WERI-Rb-1 (cell line): ENCODE results near the gene DLGAP4.
"Not testable (repeated sequence)": the region's sequence is repeated elsewhere in the genome, so short reads cannot be mapped to it uniquely, and the experiment has no call there.

Experiments
- DNase-seq: peaks from one replicate; pipeline ENCODE4 v3.0.0-alpha.2; 2020
- H3K27ac ChIP-seq: fragments of 250-450 bp; sonication (Bioruptor Pico); 2 replicates; pipeline ENCODE4 v1.5.1; 2020; ENCODE audit warnings: mild to moderate bottlenecking, moderate library complexity
- H3K27me3 ChIP-seq: fragments of 250-450 bp; sonication (Bioruptor Pico); 2 replicates; pipeline ENCODE4 v1.5.1; 2021; ENCODE audit warnings: mild to moderate bottlenecking, low read depth, moderate library complexity; ENCODE audit not compliant: insufficient read depth, severe bottlenecking
- H3K36me3 ChIP-seq: fragments of 250-450 bp; sonication (Bioruptor Pico); 2 replicates; pipeline ENCODE4 v1.5.1; 2020; ENCODE audit warnings: mild to moderate bottlenecking, moderate library complexity
- H3K4me3 ChIP-seq: 2 replicates; pipeline ENCODE4 v1.5.1; 2011; ENCODE audit warnings: low read depth, mild to moderate bottlenecking, control low read depth, low read length
- H3K9me3 ChIP-seq: fragments of 250-450 bp; sonication (Bioruptor Pico); 2 replicates; pipeline ENCODE4 v1.5.1; 2021; ENCODE audit warnings: mild to moderate bottlenecking, moderate library complexity; ENCODE audit not compliant: severe bottlenecking
- TF ChIP-seq, protein P1 (sequence below): IDR thresholded peaks from 2 replicates; pipeline ENCODE4 v1.5.1; 2011; ENCODE audit warnings: low read depth, mild to moderate bottlenecking, control low read depth, inconsistent platforms, low read length

DLGAP4 gene

DNA sequence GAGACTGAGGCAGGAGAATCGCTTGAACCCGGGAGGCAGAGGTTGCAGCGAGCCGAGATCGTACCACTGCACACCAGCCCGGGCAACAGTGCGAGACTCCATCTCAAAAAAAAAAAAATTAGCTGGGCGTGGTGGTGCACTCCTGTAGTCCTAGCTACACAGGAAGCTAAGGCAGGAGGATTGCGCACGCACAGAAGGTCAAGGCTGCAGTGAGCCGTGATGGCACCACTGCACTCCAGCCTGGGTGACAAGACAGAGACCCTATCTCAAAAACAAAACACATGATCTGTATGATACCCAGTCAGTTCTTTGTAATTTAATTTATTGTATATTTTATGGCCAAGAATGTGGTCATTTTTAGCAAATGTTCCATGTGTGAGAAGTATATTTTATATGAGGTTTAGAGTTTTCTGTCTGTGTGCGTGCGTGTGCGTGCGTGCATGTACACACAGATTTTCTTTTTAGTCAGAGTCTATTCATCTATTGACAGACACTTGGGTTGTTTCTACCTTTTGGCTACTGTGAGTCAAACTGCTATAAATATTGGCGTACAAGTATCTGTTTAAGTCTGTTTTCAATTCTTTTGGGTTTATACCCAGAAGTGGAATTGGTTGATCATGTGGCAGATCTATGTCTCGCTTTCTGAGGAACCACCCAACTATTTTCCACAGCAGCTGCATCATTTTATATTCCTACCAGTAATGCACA lies 213.0 kb downstream of the DLGAP4 start:
- H3K4me3 ChIP-seq, result no peak overlapping the region
- TF ChIP-seq, protein P1, sequence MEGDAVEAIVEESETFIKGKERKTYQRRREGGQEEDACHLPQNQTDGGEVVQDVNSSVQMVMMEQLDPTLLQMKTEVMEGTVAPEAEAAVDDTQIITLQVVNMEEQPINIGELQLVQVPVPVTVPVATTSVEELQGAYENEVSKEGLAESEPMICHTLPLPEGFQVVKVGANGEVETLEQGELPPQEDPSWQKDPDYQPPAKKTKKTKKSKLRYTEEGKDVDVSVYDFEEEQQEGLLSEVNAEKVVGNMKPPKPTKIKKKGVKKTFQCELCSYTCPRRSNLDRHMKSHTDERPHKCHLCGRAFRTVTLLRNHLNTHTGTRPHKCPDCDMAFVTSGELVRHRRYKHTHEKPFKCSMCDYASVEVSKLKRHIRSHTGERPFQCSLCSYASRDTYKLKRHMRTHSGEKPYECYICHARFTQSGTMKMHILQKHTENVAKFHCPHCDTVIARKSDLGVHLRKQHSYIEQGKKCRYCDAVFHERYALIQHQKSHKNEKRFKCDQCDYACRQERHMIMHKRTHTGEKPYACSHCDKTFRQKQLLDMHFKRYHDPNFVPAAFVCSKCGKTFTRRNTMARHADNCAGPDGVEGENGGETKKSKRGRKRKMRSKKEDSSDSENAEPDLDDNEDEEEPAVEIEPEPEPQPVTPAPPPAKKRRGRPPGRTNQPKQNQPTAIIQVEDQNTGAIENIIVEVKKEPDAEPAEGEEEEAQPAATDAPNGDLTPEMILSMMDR, result no peak
- no peak overlapping the region for H3K27ac ChIP-seq
- H3K9me3 ChIP-seq, result no peaks in the 10 kb centered on the region
- no peaks in the 10 kb centered on the region for H3K27me3 ChIP-seq
- no peak for DNase-seq
- H3K36me3 ChIP-seq, result peaks cover 13% of the 10 kb centered on the region

GRCh38 chr20:36519944-36520343 lies 213.8 kb downstream of the DLGAP4 start:
- Histone ChIP-seq H3K36me3 (peaks cover 19% of the 10 kb centered on the region), H3K9me3 (no peaks in the 10 kb centered on the region), H3K27ac (no peak overlapping the region), H3K27me3 (no peaks in the 10 kb centered on the region), H3K4me3 (no peak overlapping the region)
- no peak for DNase-seq
- TF ChIP-seq, protein P1, result no peak

- DNase-seq, result no peak
- H3K27ac ChIP-seq, result no peak overlapping the region
- no peak overlapping the region for H3K4me3 ChIP-seq
- TF ChIP-seq, protein P1, result no peak
- H3K27me3 ChIP-seq, result no peaks in the 10 kb centered on the region
- H3K9me3 ChIP-seq, result no peaks in the 10 kb centered on the region
- peaks cover 31% of the 10 kb centered on the region for H3K36me3 ChIP-seq
Observed at GRCh38 chr20:36521526-36521925, 215.4 kb downstream of the DLGAP4 start.

GRCh38 chr20:36522412-36522811 lies 216.3 kb downstream of the DLGAP4 start:
- not testable (repeated sequence) for H3K9me3 ChIP-seq, H3K4me3 ChIP-seq, DNase-seq, H3K27ac ChIP-seq, H3K27me3 ChIP-seq
- peaks cover 35% of the 10 kb centered on the region for H3K36me3 ChIP-seq

- Histone ChIP-seq H3K27me3 (no peaks in the 10 kb centered on the region), H3K4me3 (no peak overlapping the region), H3K9me3 (no peaks in the 10 kb centered on the region), H3K36me3 (peaks cover 40% of the 10 kb centered on the region), H3K27ac (no peak overlapping the region)
- TF ChIP-seq, protein P1, result no peak
- DNase-seq, result no peak
Observed at GRCh38 chr20:36523341-36523740, 217.2 kb downstream of the DLGAP4 start.

- TF ChIP-seq, protein P1, result no peak
- Histone ChIP-seq H3K4me3 (no peak overlapping the region), H3K27me3 (no peaks in the 10 kb centered on the region), H3K27ac (no peak overlapping the region), H3K9me3 (no peaks in the 10 kb centered on the region), H3K36me3 (peaks cover 42% of the 10 kb centered on the region)
- DNase-seq, result no peak
Observed at GRCh38 chr20:36525620-36526365, 219.7 kb downstream of the DLGAP4 start.
